SK-N-SH treated with all-trans-retinoic acid at 6 μM for 48 hours (cell line): ENCODE measurements around the gene AGAP1.

Source experiments
- ATAC-seq: fragments of 200-7000 bp; cut with Tn5 transposase; 3 replicates; pipeline ENCODE4 v1.9.1; 2020; ENCODE audit warnings: mild to moderate bottlenecking, moderate library complexity
- ARNTL ChIP-seq: fragments of 450-650 bp; formaldehyde crosslinking; IDR thresholded peaks from 2 replicates; pipeline ENCODE4 v1.5.0; 2020; ENCODE audit warnings: low read depth, mild to moderate bottlenecking, moderate library complexity, borderline replicate concordance
- BACH2 ChIP-seq: fragments of 250-450 bp; sonication (Bioruptor Pico); IDR thresholded peaks from 2 replicates; pipeline ENCODE4 v1.9.0; 2021; ENCODE audit warnings: mild to moderate bottlenecking, borderline replicate concordance
- CREB5 ChIP-seq: fragments of 250-450 bp; sonication (Bioruptor Pico); IDR thresholded peaks from 2 replicates; pipeline ENCODE4 v1.5.1; 2020; ENCODE audit warnings: low read depth, mild to moderate bottlenecking, moderate library complexity
- CSDC2 ChIP-seq: fragments of 250-450 bp; sonication (Bioruptor Pico); IDR thresholded peaks from 2 replicates; pipeline ENCODE4 v1.5.0; 2020; ENCODE audit warnings: mild to moderate bottlenecking, moderate library complexity
- ESRRG ChIP-seq: fragments of 250-450 bp; sonication (Bioruptor Pico); IDR thresholded peaks from 2 replicates; pipeline ENCODE4 v1.6.1; 2021; ENCODE audit warnings: mild to moderate bottlenecking
- GLIS3 ChIP-seq: fragments of 250-450 bp; sonication (Bioruptor Pico); IDR thresholded peaks from 2 replicates; pipeline ENCODE4 v1.5.0; 2020; ENCODE audit warnings: mild to moderate bottlenecking, moderate library complexity
- ISL1 ChIP-seq: fragments of 250-450 bp; sonication (Bioruptor Pico); IDR thresholded peaks from 2 replicates; pipeline ENCODE4 v2.1.2; 2022; ENCODE audit warnings: mild to moderate bottlenecking, moderate library complexity
- OSR1 ChIP-seq: fragments of 250-450 bp; sonication (Bioruptor Pico); IDR thresholded peaks from 2 replicates; pipeline ENCODE4 v1.8.0; 2022; ENCODE audit warnings: moderate library complexity, mild to moderate bottlenecking, inconsistent platforms
- PATZ1 ChIP-seq: fragments of 250-450 bp; sonication (Bioruptor Pico); IDR thresholded peaks from 2 replicates; pipeline ENCODE4 v1.8.0; 2020; ENCODE audit warnings: mild to moderate bottlenecking, moderate library complexity, borderline replicate concordance
- POU6F1 ChIP-seq: fragments of 250-450 bp; sonication (Bioruptor Pico); IDR thresholded peaks from 2 replicates; pipeline ENCODE4 v1.8.0; 2021; ENCODE audit warnings: low read depth, mild to moderate bottlenecking, moderate library complexity, borderline replicate concordance
- PPARA ChIP-seq: fragments of 250-450 bp; sonication (Bioruptor Pico); IDR thresholded peaks from 2 replicates; pipeline ENCODE4 v1.5.0; 2020; ENCODE audit warnings: mild to moderate bottlenecking, borderline replicate concordance
- SNAI2 ChIP-seq: fragments of 250-450 bp; sonication (Bioruptor Pico); IDR thresholded peaks from 2 replicates; pipeline ENCODE4 v1.5.0; 2020; ENCODE audit warnings: mild to moderate bottlenecking, moderate library complexity
- TOX ChIP-seq: fragments of 250-450 bp; sonication (Bioruptor Pico); IDR thresholded peaks from 2 replicates; pipeline ENCODE4 v1.8.0; 2021; ENCODE audit warnings: mild to moderate bottlenecking, moderate library complexity, borderline replicate concordance
- TSHZ2 ChIP-seq: fragments of 250-450 bp; sonication (Bioruptor Pico); IDR thresholded peaks from 2 replicates; pipeline ENCODE4 v1.5.0; 2020; ENCODE audit warnings: mild to moderate bottlenecking, moderate library complexity
- ZFP3 ChIP-seq: fragments of 250-450 bp; sonication (Bioruptor Pico); IDR thresholded peaks from 2 replicates; pipeline ENCODE4 v1.5.0; 2020; ENCODE audit warnings: mild to moderate bottlenecking, moderate library complexity
- ZFP30 ChIP-seq: fragments of 450-650 bp; formaldehyde crosslinking; IDR thresholded peaks from 2 replicates; pipeline ENCODE4 v1.5.0; 2022; ENCODE audit warnings: mild to moderate bottlenecking, moderate library complexity
- ZNF565 ChIP-seq: fragments of 450-650 bp; formaldehyde crosslinking; conservative IDR thresholded peaks from 2 replicates; pipeline ENCODE4 v1.5.0; 2020; ENCODE audit warnings: low read depth, mild to moderate bottlenecking, moderate library complexity
- ZNF70 ChIP-seq: fragments of 450-650 bp; formaldehyde crosslinking; IDR thresholded peaks from 2 replicates; pipeline ENCODE4 v1.5.0; 2020; ENCODE audit warnings: mild to moderate bottlenecking, moderate library complexity
- ZNF8 ChIP-seq: fragments of 450-650 bp; formaldehyde crosslinking; IDR thresholded peaks from 2 replicates; pipeline ENCODE4 v1.5.0; 2020; ENCODE audit warnings: mild to moderate bottlenecking, moderate library complexity

Gene AGAP1

GRCh38 chr2:236107536-236107935 lies 613.7 kb downstream of the AGAP1 start:
- TF ChIP-seq ZNF8 (CRISPR knock-in tag) (no peak), OSR1 (CRISPR knock-in tag) (no peak), POU6F1 (CRISPR knock-in tag) (no peak), ESRRG (CRISPR knock-in tag) (no peak), ZFP3 (no peak), ZFP30 (CRISPR knock-in tag) (no peak), ZNF70 (CRISPR knock-in tag) (no peak), ZNF565 (CRISPR knock-in tag) (no peak), SNAI2 (CRISPR knock-in tag) (no peak), ARNTL (CRISPR knock-in tag) (no peak), CREB5 (CRISPR knock-in tag) (no peak), TSHZ2 (CRISPR knock-in tag) (no peak)
- no peak for ATAC-seq

GRCh38 chr2:236107942-236108625 lies 614.2 kb downstream of the AGAP1 start:
- TF ChIP-seq OSR1 (CRISPR knock-in tag) (no peak), ZNF8 (CRISPR knock-in tag) (no peak)
- ATAC-seq, result no peak

GRCh38 chr2:236109061-236109460 lies 615.2 kb downstream of the AGAP1 start:
- TF ChIP-seq OSR1 (CRISPR knock-in tag), result no peak
- no peak for TF ChIP-seq ISL1
- no peak for TF ChIP-seq ARNTL (CRISPR knock-in tag)
- TF ChIP-seq PPARA (CRISPR knock-in tag), result no peak
- TF ChIP-seq ZNF70 (CRISPR knock-in tag), result no peak
- TF ChIP-seq PATZ1 (CRISPR knock-in tag), result no peak
- no peak for TF ChIP-seq TOX (CRISPR knock-in tag)
- no peak for TF ChIP-seq ZFP30 (CRISPR knock-in tag)
- TF ChIP-seq GLIS3, result no peak
- TF ChIP-seq, all 23 proteins: peak for 0
- ATAC-seq, result no peak

GRCh38 chr2:236109473-236109872 lies 615.6 kb downstream of the AGAP1 start:
- ATAC-seq, result no peak
- TF ChIP-seq OSR1 (CRISPR knock-in tag) (no peak), PPARA (CRISPR knock-in tag) (no peak), ZNF565 (CRISPR knock-in tag) (no peak), ISL1 (no peak), SNAI2 (CRISPR knock-in tag) (no peak), ZNF70 (CRISPR knock-in tag) (no peak), CREB5 (CRISPR knock-in tag) (no peak), TOX (CRISPR knock-in tag) (no peak), ZNF8 (CRISPR knock-in tag) (no peak), ARNTL (CRISPR knock-in tag) (no peak), BACH2 (CRISPR knock-in tag) (no peak), PATZ1 (CRISPR knock-in tag) (no peak), TSHZ2 (CRISPR knock-in tag) (no peak), ZFP3 (no peak), ZFP30 (CRISPR knock-in tag) (no peak), CSDC2 (CRISPR knock-in tag) (no peak)
